Lower lobe of right lung (tissue), 2 donors: Measurements from ENCODE around the gene CLIC4. TPM values are rescaled to one million over a fixed set of nuclear protein-coding genes. Genes with fewer than 3 reads are reported as not detected.

Experiments
- ATAC-seq, 2 donors: fragments of 200-7000 bp; cut with Tn5 transposase; one replicate each; pipeline ENCODE4 v1.9.1; 2020 to 2022; ENCODE audit warnings: mild to moderate bottlenecking in 2 of 2, moderate library complexity in 2 of 2
- DNase-seq: peaks from one replicate; pipeline ENCODE4 v3.0.0-alpha.2; 2020
- H3K27ac ChIP-seq: fragments of 200-600 bp; one replicate; pipeline ENCODE4 v1.8.0; 2022
- H3K27me3 ChIP-seq: fragments of 200-600 bp; one replicate; pipeline ENCODE4 v1.8.0; 2022; ENCODE audit warnings: low read depth
- H3K36me3 ChIP-seq: fragments of 200-600 bp; one replicate; pipeline ENCODE4 v1.8.0; 2022; ENCODE audit warnings: mild to moderate bottlenecking
- H3K4me1 ChIP-seq: fragments of 200-600 bp; one replicate; pipeline ENCODE4 v1.8.0; 2022
- H3K4me3 ChIP-seq: fragments of 200-600 bp; one replicate; pipeline ENCODE4 v1.8.0; 2022; ENCODE audit warnings: mild to moderate bottlenecking
- H3K9me3 ChIP-seq: fragments of 200-600 bp; one replicate; pipeline ENCODE4 v1.8.0; 2022
- CTCF ChIP-seq: fragments of 200-600 bp; IDR thresholded peaks from one replicate; pipeline ENCODE4 v1.8.0; 2022; ENCODE audit warnings: antibody characterized with exemption, mild to moderate bottlenecking
- intact Hi-C: fragments of 100-400 bp; cut with DNase I; formaldehyde crosslinking; loops from one replicate; pipeline ENCODE4 v1.11.0; 2022
- total RNA-seq: library from RNA; stranded (reverse); fragmentation: NEBNext Ultra II Directional; extraction: Animal tissue kit (Norgen Biotek cat#: 25700); gene quantifications from one replicate; pipeline ENCODE4 v1.2.1, GENCODE V29; 2021
- donor health status: DM: no; HTN: yes; CAD: no; lungs with severe emphysema.

Gene CLIC4
- total RNA-seq, 1 donor from 2014 or later = 169 TPM

- intact Hi-C loops = no loop called here
- no peak overlapping the region for H3K4me3 ChIP-seq
Observed at GRCh38 chr1:24864370-24864777, 119.1 kb downstream of the CLIC4 start.

GRCh38 chr1:24865168-24865567, 119.9 kb downstream of the CLIC4 start:
- no peak for ATAC-seq
- DNase-seq = no peak
- Histone ChIP-seq H3K36me3 (no peaks in the 10 kb centered on the region), H3K27ac (no peak overlapping the region), H3K4me1 (peaks cover 22% of the 10 kb centered on the region), H3K4me3 (no peak overlapping the region), H3K9me3 (no peaks in the 10 kb centered on the region), H3K27me3 (peaks cover 21% of the 10 kb centered on the region)
- TF ChIP-seq CTCF = no peak
- intact Hi-C loops = no loop called here

More at GRCh38 chr1:24864370-24864777, 119.1 kb downstream of the CLIC4 start:
- Histone ChIP-seq H3K9me3 (no peaks in the 10 kb centered on the region), H3K36me3 (no peaks in the 10 kb centered on the region), H3K27ac (no peak overlapping the region), H3K4me1 (peaks cover 22% of the 10 kb centered on the region), H3K27me3 (peaks cover 21% of the 10 kb centered on the region)
- TF ChIP-seq CTCF = no peak
- ATAC-seq = no peak
- DNase-seq = no peak

GRCh38 chr1:24865587-24865986, 120.3 kb downstream of the CLIC4 start:
- peaks cover 26% of the 10 kb centered on the region for H3K4me1 ChIP-seq
- DNase-seq = no peak
- intact Hi-C loops = no loop called here
- ATAC-seq = no peak
- H3K27me3 ChIP-seq = peaks cover 23% of the 10 kb centered on the region
- no peak overlapping the region for H3K4me3 ChIP-seq
- H3K9me3 ChIP-seq = no peaks in the 10 kb centered on the region
- H3K36me3 ChIP-seq = no peaks in the 10 kb centered on the region
- TF ChIP-seq CTCF = no peak
- no peak overlapping the region for H3K27ac ChIP-seq

- no peak for ATAC-seq
- Histone ChIP-seq H3K27ac (no peak overlapping the region), H3K27me3 (peaks cover 24% of the 10 kb centered on the region), H3K4me1 (peaks cover 30% of the 10 kb centered on the region), H3K4me3 (no peak overlapping the region), H3K36me3 (no peaks in the 10 kb centered on the region), H3K9me3 (no peaks in the 10 kb centered on the region)
- no peak for TF ChIP-seq CTCF
- intact Hi-C loops = no loop called here
- no peak for DNase-seq
Observed at GRCh38 chr1:24866211-24867083, 121.2 kb downstream of the CLIC4 start.

- ATAC-seq = no peak
- Histone ChIP-seq H3K4me1 (peaks cover 24% of the 10 kb centered on the region), H3K36me3 (no peaks in the 10 kb centered on the region), H3K27ac (no peak overlapping the region), H3K4me3 (no peak overlapping the region), H3K27me3 (peaks cover 21% of the 10 kb centered on the region), H3K9me3 (no peaks in the 10 kb centered on the region)
- intact Hi-C loops = no loop called here
- no peak for DNase-seq
- no peak for TF ChIP-seq CTCF
Observed at GRCh38 chr1:24867084-24867870, 122.0 kb downstream of the CLIC4 start.
